22Rv1 (cell line): Measurements from ENCODE around the gene GON4L.
A peak's percentile ranks its signal among the peaks of the same experiment; 100 is the strongest.
"Not testable (repeated sequence)": the region's sequence is repeated elsewhere in the genome, so short reads cannot be mapped to it uniquely, and the experiment has no call there.

Source experiments
- H3K27ac ChIP-seq: fragments of 450-650 bp; 2 replicates; pipeline ENCODE4 v1.5.1; 2017
- CTCF ChIP-seq: fragments of 450-650 bp; IDR thresholded peaks from 2 replicates; pipeline ENCODE4 v1.5.1; 2017; ENCODE audit warnings: mild to moderate bottlenecking
- ZFX ChIP-seq: fragments of 450-650 bp; IDR thresholded peaks from 2 replicates; pipeline ENCODE4 v1.6.1; 2017; ENCODE audit warnings: antibody characterized with exemption, borderline replicate concordance

Gene GON4L

GRCh38 chr1:155760751-155761475, 96.1 kb downstream of the GON4L start:
- H3K27ac ChIP-seq, result no peak overlapping the region
- no peak for TF ChIP-seq CTCF
- TF ChIP-seq ZFX, result no peak

- no peak for TF ChIP-seq CTCF
- TF ChIP-seq ZFX, result no peak
- H3K27ac ChIP-seq, result no peak overlapping the region
Measured at GRCh38 chr1:155759966-155760630, 96.9 kb downstream of the GON4L start.

GRCh38 chr1:155759017-155759416, 98.0 kb downstream of the GON4L start:
- not testable (repeated sequence) for H3K27ac ChIP-seq

GRCh38 chr1:155748141-155748540, 108.9 kb downstream of the GON4L start:
- not testable (repeated sequence) for H3K27ac ChIP-seq

GRCh38 chr1:155747586-155747985, 109.4 kb downstream of the GON4L start:
- H3K27ac ChIP-seq, result not testable (repeated sequence)

- peak overlapping the region; percentile 83 for H3K27ac ChIP-seq
- 0 out of 2 replicates have a peak, but pooled peaks have one; percentile 12 for TF ChIP-seq CTCF
Measured at GRCh38 chr1:155745284-155746228, 111.5 kb downstream of the GON4L start.

GRCh38 chr1:155744711-155745283, 112.2 kb downstream of the GON4L start:
- H3K27ac ChIP-seq, result peak overlapping the region; percentile 83
- TF ChIP-seq CTCF, result no peak
- TF ChIP-seq ZFX, result no peak

- no peak for TF ChIP-seq ZFX
- no peak for TF ChIP-seq CTCF
- H3K27ac ChIP-seq, result no peak overlapping the region
Measured at GRCh38 chr1:155741908-155742307, 115.1 kb downstream of the GON4L start.
